HG03565 (cell line): ENCODE data around the gene FH.

Experiments used
- ATAC-seq: cut with Tn5 transposase; IDR thresholded peaks from one replicate; pipeline ENCODE4 v1.9.1; 2021; ENCODE audit warnings: mild to moderate bottlenecking, moderate library complexity; ENCODE audit not compliant: unreplicated experiment

FH gene

DNA sequence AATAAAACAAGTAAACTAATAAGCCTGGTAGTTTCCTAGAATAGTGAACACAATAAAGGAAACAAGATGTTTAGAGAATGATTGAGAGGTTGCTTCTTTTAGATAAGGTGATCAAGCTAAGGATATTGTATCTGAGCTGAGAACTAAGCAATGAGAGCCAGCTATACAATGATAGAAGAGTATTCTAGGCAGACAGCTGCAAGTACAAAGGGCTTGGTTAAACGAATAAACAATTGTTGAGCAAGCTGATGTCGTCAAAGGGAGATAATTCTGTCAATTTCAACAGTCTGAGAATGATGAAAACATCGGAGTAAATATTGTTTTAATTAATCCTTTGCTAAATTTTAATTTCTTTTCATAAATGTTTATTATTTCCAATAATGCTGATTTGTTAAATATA is 5.5 kb upstream of the FH start:
- no peak for ATAC-seq

DNA sequence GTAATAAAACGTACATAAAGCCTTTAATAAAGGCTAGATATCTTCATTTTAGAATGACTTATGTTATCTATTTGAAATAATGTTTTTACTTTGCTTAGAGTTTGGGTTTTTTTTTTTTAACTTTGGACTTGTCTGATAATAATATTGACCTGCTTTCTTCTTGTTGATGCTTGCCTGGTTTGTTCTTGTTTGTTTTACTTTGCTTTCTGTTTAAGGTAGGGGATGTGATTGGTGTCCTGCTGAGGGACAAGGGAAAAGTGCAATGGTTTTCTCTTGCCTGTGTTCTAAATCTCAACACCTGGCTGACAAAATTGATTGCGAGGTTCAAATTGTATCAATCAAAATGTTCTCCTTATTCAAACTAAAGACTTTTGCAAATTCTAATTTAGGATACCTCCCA is 2.2 kb upstream of the FH start:
- no peak for ATAC-seq

- ATAC-seq: no peak
Measured at GRCh38 chr1:241520080-241520465, 518 bp upstream of the FH start.

GRCh38 chr1:241518476-241519307 is 863 bp downstream of the FH start:
- peak; percentile 14 for ATAC-seq

DNA sequence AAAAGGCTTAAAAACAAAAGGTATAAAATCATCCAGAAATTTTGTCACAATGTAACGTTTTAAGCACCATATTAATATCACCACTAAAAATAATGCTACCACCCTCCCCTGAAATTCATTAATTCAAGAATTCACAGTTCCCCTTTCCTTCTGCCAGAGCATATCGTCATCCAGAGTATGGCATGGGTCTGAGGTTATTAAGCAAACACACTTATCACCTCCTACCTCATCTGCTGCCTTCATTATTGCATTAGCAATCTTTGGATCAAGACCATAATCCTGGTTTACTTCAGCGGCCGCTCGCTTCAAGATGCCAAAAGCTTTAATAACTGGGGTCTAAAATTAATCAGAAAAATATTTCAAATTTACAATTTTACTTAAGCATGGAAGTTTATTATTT is 6.2 kb downstream of the FH start:
- no peak for ATAC-seq

DNA sequence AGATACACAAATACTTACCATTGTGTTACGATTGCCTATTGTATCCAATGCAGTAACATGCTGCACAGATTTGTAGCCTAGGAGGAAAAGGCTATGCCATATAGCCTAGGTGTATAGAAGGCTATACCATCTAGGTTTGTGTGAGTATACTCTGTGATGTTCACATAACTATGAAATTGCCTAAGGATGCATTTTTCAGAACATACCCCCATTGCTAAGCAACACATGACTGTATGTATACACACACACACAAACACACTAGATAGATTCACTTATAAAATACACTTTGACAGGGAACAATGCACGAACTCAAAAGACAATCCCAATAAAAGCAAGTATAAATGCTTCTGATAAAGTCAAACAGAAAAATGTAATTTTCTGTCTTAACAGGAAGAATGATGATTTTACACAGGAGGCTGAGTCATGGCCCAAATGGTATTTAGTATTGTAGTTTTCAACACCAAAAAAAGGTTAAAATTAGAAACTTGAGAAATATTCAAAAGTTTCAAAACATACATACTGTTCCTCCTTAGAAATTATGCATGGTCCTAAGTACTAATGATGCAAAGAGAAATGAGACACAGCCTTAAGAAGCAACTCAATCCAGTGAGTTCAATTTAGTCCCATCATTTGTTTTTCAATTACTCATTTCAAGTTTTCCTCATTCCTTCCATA is 12.2 kb downstream of the FH start:
- ATAC-seq: no peak

GRCh38 chr1:241503444-241503843 is 16.1 kb downstream of the FH start:
- ATAC-seq: no peak

- ATAC-seq: no peak
Measured at GRCh38 chr1:241499910-241500309, 19.6 kb downstream of the FH start.

GRCh38 chr1:241495741-241496140 is 23.8 kb downstream of the FH start:
- ATAC-seq: no peak

DNA sequence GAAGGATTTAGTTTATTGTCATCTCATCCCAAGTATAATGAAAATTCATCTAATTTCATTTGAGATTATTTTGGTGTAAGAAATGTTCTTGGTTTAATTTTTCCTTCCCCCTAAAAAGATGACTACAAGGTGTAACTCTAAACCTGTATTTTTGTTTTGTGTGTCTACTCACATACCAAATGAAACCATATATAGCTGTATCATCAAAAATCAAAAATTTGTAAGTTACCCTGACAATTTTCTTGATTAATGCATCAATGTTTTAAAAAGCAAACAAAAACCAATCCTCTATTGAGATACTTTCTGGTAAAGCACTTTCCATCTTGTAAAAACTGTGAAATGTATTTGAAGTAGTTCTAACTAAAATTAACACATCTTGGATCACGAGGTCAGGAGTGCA is 30.8 kb downstream of the FH start:
- no peak for ATAC-seq

GRCh38 chr1:241485554-241485992 is 34.0 kb downstream of the FH start:
- ATAC-seq: peak; percentile 59

DNA sequence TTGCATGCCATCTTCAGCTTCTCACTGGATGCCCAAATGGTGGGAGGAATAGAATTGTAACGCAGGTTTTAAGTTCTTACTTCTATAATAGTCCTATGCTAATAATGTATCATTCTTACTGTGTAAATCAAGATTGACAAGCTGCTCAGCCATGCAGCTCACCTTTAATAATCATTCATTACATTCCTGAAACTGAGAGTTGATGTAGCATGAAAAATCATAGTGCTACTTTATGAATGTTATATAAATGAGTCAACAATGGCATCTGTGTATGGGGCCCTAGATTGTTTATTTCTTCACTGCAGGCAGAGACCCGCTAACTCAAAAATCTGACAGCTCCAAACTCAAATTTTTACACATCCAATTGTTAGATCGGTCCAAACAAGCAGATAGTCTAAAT is 34.4 kb downstream of the FH start:
- peak; percentile 77 for ATAC-seq

- ATAC-seq: no peak
Measured at GRCh38 chr1:241482761-241483250, 36.7 kb downstream of the FH start.

GRCh38 chr1:241479294-241479693 is 40.3 kb downstream of the FH start:
- ATAC-seq: no peak

DNA sequence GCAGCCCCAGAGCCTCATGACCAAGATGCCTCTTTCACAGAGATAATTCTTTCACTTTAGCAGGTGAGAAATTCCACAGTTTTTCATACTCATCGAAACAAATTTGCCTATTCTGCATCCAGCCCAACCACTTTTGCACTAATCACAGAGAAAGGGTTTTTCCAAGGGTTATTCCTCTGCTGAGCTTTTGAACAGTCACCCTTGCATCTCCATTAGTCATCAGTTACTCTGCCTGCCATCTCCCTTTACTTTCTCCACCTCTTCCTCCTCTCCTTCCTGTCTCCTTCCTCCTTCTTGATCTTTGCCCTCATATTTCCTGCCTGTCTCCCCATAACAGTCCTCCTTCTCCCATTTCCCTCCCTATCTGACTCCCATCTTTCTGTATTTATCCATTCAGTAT is 43.9 kb downstream of the FH start:
- no peak for ATAC-seq

GRCh38 chr1:241473026-241473425 is 46.5 kb downstream of the FH start:
- ATAC-seq: no peak

DNA sequence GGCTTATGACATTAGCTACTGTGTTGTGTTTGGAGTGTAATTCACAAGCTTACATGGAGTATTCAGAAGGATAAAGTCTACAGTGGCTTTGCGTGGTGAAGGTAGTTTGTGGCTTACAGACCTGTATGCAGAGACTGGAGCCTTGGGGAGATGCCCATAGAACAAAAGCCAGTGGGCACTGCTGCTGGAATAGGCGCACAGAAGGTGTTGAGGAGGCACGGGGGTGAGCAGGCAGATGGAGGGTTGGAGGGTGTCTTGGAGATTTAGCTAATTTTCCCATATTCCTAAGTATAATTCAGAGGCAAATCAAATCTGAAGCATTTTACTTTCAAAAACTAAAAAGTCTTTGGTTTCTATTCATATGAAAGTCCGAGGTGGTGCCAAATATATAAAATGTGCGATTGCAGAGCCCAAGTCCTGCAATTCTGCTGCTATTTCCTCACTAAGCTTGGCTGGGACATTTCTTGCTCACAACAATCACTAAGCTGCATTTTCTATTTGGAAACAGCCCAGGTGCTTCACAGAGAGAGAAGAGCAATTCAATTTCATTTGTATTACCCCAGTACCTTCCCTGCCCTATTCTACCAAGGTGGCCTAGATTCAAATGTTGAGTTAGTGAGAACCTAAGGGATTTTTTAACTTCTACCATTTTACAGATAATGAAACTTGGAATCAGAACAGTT is 48.5 kb downstream of the FH start:
- no peak for ATAC-seq

GRCh38 chr1:241470361-241470760 is 49.2 kb downstream of the FH start:
- no peak for ATAC-seq

DNA sequence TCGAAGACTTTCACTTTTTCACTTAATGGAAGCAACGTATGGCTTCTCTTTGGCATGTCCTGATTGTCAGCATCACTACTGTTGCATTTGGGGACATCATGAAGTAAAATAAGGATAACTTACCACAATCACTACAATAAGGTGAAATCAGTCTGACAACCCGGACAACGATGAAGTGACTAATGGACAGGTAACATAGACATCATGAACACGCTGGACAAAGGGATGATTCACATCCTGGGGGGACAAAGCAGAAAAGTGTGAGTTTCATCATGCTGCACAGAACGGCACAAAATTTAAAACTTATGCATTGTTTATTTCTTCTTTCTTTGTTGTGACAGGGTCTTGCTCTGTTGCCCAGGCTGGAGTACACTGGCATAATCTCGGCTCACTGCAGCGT is 53.9 kb downstream of the FH start:
- no peak for ATAC-seq

GRCh38 chr1:241464985-241465384 is 54.6 kb downstream of the FH start:
- no peak for ATAC-seq

- ATAC-seq: no peak
Measured at GRCh38 chr1:241462391-241462790, 57.2 kb downstream of the FH start.
